Esophagus squamous epithelium (tissue), 4 donors: ENCODE measurements around the gene HNRNPC.

Experiments used
- POLR2A ChIP-seq, 4 donors: fragments of 450-650 bp; IDR thresholded peaks; one replicate each; pipeline ENCODE4 v1.6.1; 2017; ENCODE audit warnings: antibody characterized with exemption in 4 of 4, mild to moderate bottlenecking in 4 of 4, moderate library complexity in 3 of 4
- TF ChIP-seq, protein P1 (sequence below), 6 experiments: fragments of 450-650 bp in 4 of 6; fragments of 200-600 bp in 2 of 6; sonication (generic) in 2 of 6; IDR thresholded peaks; one replicate each; pipeline ENCODE4 v1.5.1; 2016 to 2019; ENCODE audit warnings: antibody characterized with exemption in 6 of 6, mild to moderate bottlenecking in 4 of 6, moderate library complexity in 4 of 6

DNA sequence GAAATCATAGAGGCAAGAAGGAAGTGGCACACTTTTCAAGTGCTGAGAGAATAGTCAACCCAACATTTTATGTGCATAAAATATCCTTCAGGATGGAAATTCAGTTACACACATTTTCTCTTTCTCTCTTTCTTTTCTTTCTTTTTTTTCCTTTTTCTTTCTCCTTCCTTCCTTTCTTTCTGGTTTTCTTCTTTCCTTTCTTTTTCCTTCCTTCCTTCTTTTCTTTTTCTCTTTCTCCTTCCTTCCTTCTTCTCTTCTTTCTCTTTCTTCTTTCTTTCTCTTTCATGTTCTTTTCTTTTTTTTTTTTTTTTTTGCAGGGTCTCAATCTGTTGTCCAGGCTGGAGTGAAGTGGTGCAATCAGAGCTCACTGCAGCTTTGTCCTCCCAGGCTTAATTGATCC lies 74.6 kb downstream of the HNRNPC start:
- TF ChIP-seq POLR2A (IDR thresholded peaks at IDR 0.05) = no peak
- TF ChIP-seq, protein P1, sequence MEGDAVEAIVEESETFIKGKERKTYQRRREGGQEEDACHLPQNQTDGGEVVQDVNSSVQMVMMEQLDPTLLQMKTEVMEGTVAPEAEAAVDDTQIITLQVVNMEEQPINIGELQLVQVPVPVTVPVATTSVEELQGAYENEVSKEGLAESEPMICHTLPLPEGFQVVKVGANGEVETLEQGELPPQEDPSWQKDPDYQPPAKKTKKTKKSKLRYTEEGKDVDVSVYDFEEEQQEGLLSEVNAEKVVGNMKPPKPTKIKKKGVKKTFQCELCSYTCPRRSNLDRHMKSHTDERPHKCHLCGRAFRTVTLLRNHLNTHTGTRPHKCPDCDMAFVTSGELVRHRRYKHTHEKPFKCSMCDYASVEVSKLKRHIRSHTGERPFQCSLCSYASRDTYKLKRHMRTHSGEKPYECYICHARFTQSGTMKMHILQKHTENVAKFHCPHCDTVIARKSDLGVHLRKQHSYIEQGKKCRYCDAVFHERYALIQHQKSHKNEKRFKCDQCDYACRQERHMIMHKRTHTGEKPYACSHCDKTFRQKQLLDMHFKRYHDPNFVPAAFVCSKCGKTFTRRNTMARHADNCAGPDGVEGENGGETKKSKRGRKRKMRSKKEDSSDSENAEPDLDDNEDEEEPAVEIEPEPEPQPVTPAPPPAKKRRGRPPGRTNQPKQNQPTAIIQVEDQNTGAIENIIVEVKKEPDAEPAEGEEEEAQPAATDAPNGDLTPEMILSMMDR (IDR thresholded peaks at IDR 0.05) = no peak
